NCI-H526 (cell line): ENCODE results near the gene HRNR.

Experiments used
- DNase-seq, 2 experiments: peaks; one replicate each; lab custom pipeline; 2025; lab: John Stamatoyannopoulos, UW

The HRNR gene

GRCh38 chr1:152188673-152189591 is 35.1 kb downstream of the HRNR start:
- peak; percentile 16 to 73 for DNase-seq

- DNase-seq = no peak
These were observed 37.3 kb downstream of the HRNR start for GRCh38 chr1:152186556-152187285.

- DNase-seq = peak; percentile 70 to 87
These were observed 38.2 kb downstream of the HRNR start for GRCh38 chr1:152185544-152186391.

- no peak for DNase-seq
These were observed 41.0 kb downstream of the HRNR start for GRCh38 chr1:152182944-152183361.

- DNase-seq = no peak
These were observed 41.6 kb downstream of the HRNR start for GRCh38 chr1:152182431-152182830.

GRCh38 chr1:152179566-152179965 is 44.4 kb downstream of the HRNR start:
- DNase-seq = no peak

- DNase-seq = no peak
These were observed 53.6 kb downstream of the HRNR start for GRCh38 chr1:152170287-152170905.

GRCh38 chr1:152169366-152170025 is 54.5 kb downstream of the HRNR start:
- DNase-seq = no peak

GRCh38 chr1:152168535-152168868 is 55.5 kb downstream of the HRNR start:
- DNase-seq = no peak

GRCh38 chr1:152167835-152168534 is 56.0 kb downstream of the HRNR start:
- DNase-seq = no peak

- DNase-seq = no peak
These were observed 57.0 kb downstream of the HRNR start for GRCh38 chr1:152166966-152167365.

GRCh38 chr1:152165286-152166077 is 58.5 kb downstream of the HRNR start:
- DNase-seq = no peak

GRCh38 chr1:152164517-152165136 is 59.4 kb downstream of the HRNR start:
- no peak for DNase-seq

GRCh38 chr1:152162792-152163463 is 61.1 kb downstream of the HRNR start:
- DNase-seq = no peak
